Esophagus muscularis mucosa (tissue), 3 donors: ENCODE data around the gene TUBB2B.
"Not testable (repeated sequence)": the region's sequence is repeated elsewhere in the genome, so short reads cannot be mapped to it uniquely, and the experiment has no call there.

Experiments used
- POLR2A ChIP-seq: fragments of 450-650 bp; IDR thresholded peaks from one replicate; pipeline ENCODE4 v1.6.1; 2017; ENCODE audit warnings: antibody characterized with exemption, moderate library complexity, mild to moderate bottlenecking, low read depth
- TF ChIP-seq, protein P1 (sequence below), 3 experiments: fragments of 200-600 bp in 2 of 3; fragments of 450-650 bp in 1 of 3; sonication (generic) in 2 of 3; IDR thresholded peaks; one replicate each; pipeline ENCODE4 v1.5.1; 2017 to 2019; ENCODE audit warnings: antibody characterized with exemption in 3 of 3, mild to moderate bottlenecking in 2 of 3, moderate library complexity in 1 of 3

DNA sequence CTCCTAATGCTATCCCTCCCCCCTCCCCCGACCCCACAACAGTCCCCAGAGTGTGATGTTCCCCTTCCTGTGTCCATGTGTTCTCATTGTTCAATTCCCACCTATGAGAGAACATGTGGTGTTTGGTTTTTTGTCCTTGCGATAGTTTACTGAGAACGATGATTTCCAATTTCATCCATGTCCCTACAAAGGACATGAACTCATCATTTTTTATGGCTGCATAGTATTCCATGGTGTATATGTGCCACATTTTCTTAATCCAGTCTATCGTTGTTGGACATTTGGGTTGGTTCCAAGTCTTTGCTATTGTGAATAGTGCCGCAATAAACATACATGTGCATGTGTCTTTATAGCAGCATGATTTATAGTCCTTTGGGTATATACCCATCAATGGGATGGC is 29.7 kb downstream of the TUBB2B start:
- TF ChIP-seq, protein P1, sequence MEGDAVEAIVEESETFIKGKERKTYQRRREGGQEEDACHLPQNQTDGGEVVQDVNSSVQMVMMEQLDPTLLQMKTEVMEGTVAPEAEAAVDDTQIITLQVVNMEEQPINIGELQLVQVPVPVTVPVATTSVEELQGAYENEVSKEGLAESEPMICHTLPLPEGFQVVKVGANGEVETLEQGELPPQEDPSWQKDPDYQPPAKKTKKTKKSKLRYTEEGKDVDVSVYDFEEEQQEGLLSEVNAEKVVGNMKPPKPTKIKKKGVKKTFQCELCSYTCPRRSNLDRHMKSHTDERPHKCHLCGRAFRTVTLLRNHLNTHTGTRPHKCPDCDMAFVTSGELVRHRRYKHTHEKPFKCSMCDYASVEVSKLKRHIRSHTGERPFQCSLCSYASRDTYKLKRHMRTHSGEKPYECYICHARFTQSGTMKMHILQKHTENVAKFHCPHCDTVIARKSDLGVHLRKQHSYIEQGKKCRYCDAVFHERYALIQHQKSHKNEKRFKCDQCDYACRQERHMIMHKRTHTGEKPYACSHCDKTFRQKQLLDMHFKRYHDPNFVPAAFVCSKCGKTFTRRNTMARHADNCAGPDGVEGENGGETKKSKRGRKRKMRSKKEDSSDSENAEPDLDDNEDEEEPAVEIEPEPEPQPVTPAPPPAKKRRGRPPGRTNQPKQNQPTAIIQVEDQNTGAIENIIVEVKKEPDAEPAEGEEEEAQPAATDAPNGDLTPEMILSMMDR (IDR thresholded peaks at IDR 0.05): not testable (repeated sequence)
- TF ChIP-seq POLR2A: not testable (repeated sequence)
